HepG2 (cell line): ENCODE results near the gene PLP1. TPM values are rescaled to one million over a fixed set of nuclear protein-coding genes. Genes with fewer than 3 reads are reported as not detected.

ENCODE experiments used
- ATAC-seq: fragments of 200-7000 bp; cut with Tn5 transposase; 3 replicates; pipeline ENCODE4 v1.9.1; 2020; ENCODE audit warnings: mild to moderate bottlenecking, moderate library complexity
- BruUV-seq: library from RNA; stranded (reverse); fragments of 400-500 nt; replicated peaks from 2 replicates; lab custom pipeline; 2021; lab: Mats Ljungman, UMichigan
- CTCF ChIA-PET: fragments of 300-600 bp; formaldehyde crosslinking; extraction: SDS; loops from one replicate; lab custom pipeline; 2021; ENCODE audit warnings: low total read pairs, inconsistent platforms, low intra/inter-chr PET ratio; lab: Yijun Ruan, JAX
- POLR2A ChIA-PET: fragments of 350-600 bp; sonication (Branson Sonifier 250); formaldehyde crosslinking; loops from one replicate; lab custom pipeline; 2020; ENCODE audit warnings: antibody characterized with exemption, inconsistent platforms; lab: Yijun Ruan, JAX
- DNase-seq: peaks from one replicate; pipeline ENCODE4 v3.0.0-alpha.2; 2015; ENCODE audit warnings: low spot score
- FAIRE-seq: peaks from 3 replicates; lab custom pipeline; 2011; peaks lifted over from hg19 to GRCh38; lab: Jason Lieb, UNC
- H2AFZ ChIP-seq: one replicate; pipeline ENCODE4 v1.6.1; 2011; ENCODE audit warnings: low read length, inconsistent platforms
- H3K27ac ChIP-seq: fragments of 300-600 bp; 3 replicates; pipeline ENCODE4 v1.8.0; 2011; ENCODE audit warnings: mixed run types, mild to moderate bottlenecking, mixed read lengths, low read length, inconsistent platforms; ENCODE audit not compliant: insufficient read depth; ENCODE audit errors: extremely low read length
- H3K27me3 ChIP-seq, 2 experiments: fragments of 200-600 bp in 1 of 2; 2 replicates in 1 of 2; 3 replicates in 1 of 2; pipeline versions ENCODE4 v1.6.0 to v1.8.0; 2011; ENCODE audit warnings: low read length in 2 of 2, mild to moderate bottlenecking in 2 of 2, moderate library complexity in 2 of 2, inconsistent platforms in 1 of 2; ENCODE audit not compliant: insufficient read depth in 2 of 2, control insufficient read depth in 1 of 2
- H3K36me3 ChIP-seq, 2 experiments: fragments of 200-600 bp in 1 of 2; replicated peaks in 1 of 2; 2 replicates in 1 of 2; 3 replicates in 1 of 2; pipeline versions ENCODE4 v1.5.1 to v1.8.0; 2011; ENCODE audit warnings: low read length in 2 of 2, inconsistent platforms in 1 of 2; ENCODE audit not compliant: insufficient read depth in 2 of 2, control insufficient read depth in 1 of 2
- H3K4me1 ChIP-seq: 2 replicates; pipeline ENCODE4 v1.5.1; 2012; ENCODE audit warnings: low read length, inconsistent platforms; ENCODE audit not compliant: insufficient read depth
- H3K4me2 ChIP-seq: 2 replicates; pipeline ENCODE4 v1.6.0; 2011; ENCODE audit warnings: low read depth, low read length, inconsistent platforms
- H3K4me3 ChIP-seq, 3 experiments: fragments of 200-600 bp in 1 of 3; sonication (generic), shearing (Covaris generic) in 1 of 3; replicated peaks in 1 of 3; 2 replicates each; pipeline ENCODE4 v1.5.1; 2011 to 2016; ENCODE audit warnings: low read length in 3 of 3, inconsistent platforms in 2 of 3, low read depth in 2 of 3, mild to moderate bottlenecking in 2 of 3, control low read depth in 1 of 3, mixed read lengths in 1 of 3; ENCODE audit not compliant: insufficient read depth in 1 of 3
- H3K79me2 ChIP-seq: one replicate; pipeline ENCODE4 v1.6.1; 2011; ENCODE audit warnings: low read length, inconsistent platforms; ENCODE audit not compliant: insufficient read depth
- H3K9ac ChIP-seq: 2 replicates; pipeline ENCODE4 v1.6.0; 2011; ENCODE audit warnings: mild to moderate bottlenecking, low read depth, low read length, inconsistent platforms; ENCODE audit not compliant: insufficient read depth
- H3K9me3 ChIP-seq: 2 replicates; pipeline ENCODE4 v1.5.1; 2012; ENCODE audit warnings: mild to moderate bottlenecking, low read length
- H4K20me1 ChIP-seq: 2 replicates; pipeline ENCODE4 v1.6.0; 2011; ENCODE audit warnings: inconsistent platforms, mild to moderate bottlenecking, low read length, moderate library complexity; ENCODE audit not compliant: insufficient read depth
- BRCA1 ChIP-seq: sonication (generic); formaldehyde crosslinking; IDR thresholded peaks from 2 replicates; pipeline ENCODE4 v1.4.0; 2020; ENCODE audit warnings: missing genetic modification reagents
- CBX1 ChIP-seq: IDR thresholded peaks from one replicate; pipeline ENCODE4 v1.6.1; 2016; ENCODE audit warnings: antibody characterized with exemption, low read depth
- EP300 ChIP-seq, 3 experiments: sonication (generic) in 1 of 3; formaldehyde crosslinking in 1 of 3; IDR thresholded peaks; 2 replicates each; pipeline versions ENCODE4 v1.5.1 to v1.6.1; 2011 to 2020; ENCODE audit warnings: low read depth in 2 of 3, low read length in 2 of 3, borderline replicate concordance in 1 of 3, improper control_type of control experiment in 1 of 3, mild to moderate bottlenecking in 1 of 3, missing genetic modification reagents in 1 of 3, moderate library complexity in 1 of 3
- FOXJ3 ChIP-seq: sonication (generic); formaldehyde crosslinking; IDR thresholded peaks from 2 replicates; pipeline ENCODE4 v1.4.0; 2020; ENCODE audit warnings: missing genetic modification reagents, mild to moderate bottlenecking, borderline replicate concordance
- HNF4G ChIP-seq, 2 experiments: sonication (generic) in 1 of 2; formaldehyde crosslinking in 1 of 2; IDR thresholded peaks; 2 replicates each; pipeline versions ENCODE4 v1.4.0 to v1.6.1; 2011 to 2020; ENCODE audit warnings: borderline replicate concordance in 2 of 2, low read depth in 2 of 2, mild to moderate bottlenecking in 2 of 2, low read length in 1 of 2, missing genetic modification reagents in 1 of 2, moderate library complexity in 1 of 2
- KDM6A ChIP-seq: IDR thresholded peaks from 2 replicates; pipeline ENCODE4 v1.6.1; 2016; ENCODE audit warnings: low read depth
- ZBTB38 ChIP-seq: sonication (generic); formaldehyde crosslinking; IDR thresholded peaks from 2 replicates; pipeline ENCODE4 v1.5.1; 2020; ENCODE audit warnings: mild to moderate bottlenecking, missing genetic modification reagents
- ZNF251 ChIP-seq: sonication (generic); formaldehyde crosslinking; IDR thresholded peaks from 2 replicates; pipeline ENCODE4 v1.9.0; 2021; ENCODE audit warnings: mild to moderate bottlenecking, missing genetic modification reagents
- WGBS: methylation state at CpG from one replicate; pipeline ENCODE4 v1.1.6; 2017; ENCODE audit warnings: low lambda C conversion rate; 5-methylcytosine and 5-hydroxymethylcytosine counted together
- in situ Hi-C: cut with HindIII; loops from 2 replicates; pipeline ENCODE4 v1.10.0; 2017; ENCODE audit warnings: low pct_unique_long_range_greater_than_20kb; ENCODE audit not compliant: extremely low pct_ligation_motif_present
- intact Hi-C: fragments of 100-400 bp; cut with micrococcal nuclease; formaldehyde crosslinking; loops from one replicate; pipeline ENCODE4 v1.10.0; 2022; ENCODE audit not compliant: unreplicated experiment
- polyA plus RNA-seq, 8 experiments: library from polyadenylated mRNA; depleted of rRNA in 3 of 8; stranded (reverse) in 7 of 8; unstranded in 1 of 8; fragments of >200 nt; fragmentation: Illumina TruSeq in 4 of 8; extraction: Trizol in 4 of 8; gene quantifications; 2 replicates each; pipeline versions ENCODE4 v1.2.1 to v1.2.3, GENCODE V29; 2011 to 2016; ENCODE audit warnings: low read depth in 4 of 8, missing spikeins in 1 of 8, mixed read lengths in 1 of 8; ENCODE audit not compliant: insufficient read depth in 1 of 8
- total RNA-seq, 5 experiments: library from RNA; depleted of rRNA; stranded (reverse); fragments of >200 nt; fragmentation: Illumina TruSeq; extraction: Trizol; gene quantifications; 2 replicates each; pipeline ENCODE4 v1.2.3, GENCODE V29; 2016; ENCODE audit warnings: low read depth in 1 of 5
- TF ChIP-seq, protein P1 (sequence below): sonication (generic); formaldehyde crosslinking; IDR thresholded peaks from 2 replicates; pipeline ENCODE4 v1.5.0; 2020; ENCODE audit warnings: missing genetic modification reagents

PLP1 gene
- total and polyA plus RNA-seq, 2 of the 13 experiments (the other 11 are each of a cell fraction or from before 2014, with no cell fraction given), result 0.15 to 0.27 TPM

- no TSS peak for BruUV-seq
- H2AFZ ChIP-seq, result no peak overlapping the region
- CTCF ChIA-PET, result no interaction called here
- no peaks in the 10 kb centered on the region for H3K9me3 ChIP-seq
- no peak overlapping the region for H3K27ac ChIP-seq
- intact Hi-C loops, result no loop called here
- no peaks in the 10 kb centered on the region for H3K36me3 ChIP-seq
- no peaks in the 10 kb centered on the region for H4K20me1 ChIP-seq
- H3K4me2 ChIP-seq, result no peak overlapping the region
- DNase-seq, result no peak
- ATAC-seq, result no peak
- in situ Hi-C loops, result no loop called here
- TF ChIP-seq FOXJ3 (CRISPR knock-in tag) (no peak), EP300 (IDR thresholded peaks at IDR 0.05; ENCODE audit: low read depth in 2 of 2, low read length in 2 of 2) (no peak), EP300 (CRISPR knock-in tag; IDR thresholded peaks at IDR 0.05; ENCODE audit: borderline replicate concordance) (no peak), ZNF251 (CRISPR knock-in tag) (no peak), BRCA1 (CRISPR knock-in tag) (no peak)
- TF ChIP-seq, protein P1, sequence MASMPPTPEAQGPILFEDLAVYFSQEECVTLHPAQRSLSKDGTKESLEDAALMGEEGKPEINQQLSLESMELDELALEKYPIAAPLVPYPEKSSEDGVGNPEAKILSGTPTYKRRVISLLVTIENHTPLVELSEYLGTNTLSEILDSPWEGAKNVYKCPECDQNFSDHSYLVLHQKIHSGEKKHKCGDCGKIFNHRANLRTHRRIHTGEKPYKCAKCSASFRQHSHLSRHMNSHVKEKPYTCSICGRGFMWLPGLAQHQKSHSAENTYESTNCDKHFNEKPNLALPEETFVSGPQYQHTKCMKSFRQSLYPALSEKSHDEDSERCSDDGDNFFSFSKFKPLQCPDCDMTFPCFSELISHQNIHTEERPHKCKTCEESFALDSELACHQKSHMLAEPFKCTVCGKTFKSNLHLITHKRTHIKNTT (CRISPR knock-in tag), result no peak
- WGBS, result 0% methylated on average over 1 of the region's 4 CpGs
- no peak overlapping the region for H3K4me3 ChIP-seq
- H3K27me3 ChIP-seq, result peaks cover 1 to 5% of the 10 kb centered on the region in 2 experiments; a peak in 1 of 5 replicates
- no peaks in the 10 kb centered on the region for H3K79me2 ChIP-seq
- POLR2A ChIA-PET, result no interaction called here
- no peaks in the 10 kb centered on the region for H3K4me1 ChIP-seq
- FAIRE-seq, result no peak
- H3K9ac ChIP-seq, result no peak overlapping the region
These were observed 14.6 kb downstream of the PLP1 start for GRCh38 chrX:103791228-103791627.

- H3K79me2 ChIP-seq, result no peaks in the 10 kb centered on the region
- FAIRE-seq (no peak), DNase-seq (no peak), ATAC-seq (no peak)
- no TSS peak for BruUV-seq
- ChIA-PET CTCF (no interaction called here), POLR2A (no interaction called here)
- no peak overlapping the region for H2AFZ ChIP-seq
- no peaks in the 10 kb centered on the region for H3K4me1 ChIP-seq
- H3K9ac ChIP-seq, result no peak overlapping the region
- in situ Hi-C loops (no loop called here), intact Hi-C loops (no loop called here)
- H3K27me3 ChIP-seq, result peaks cover 1 to 5% of the 10 kb centered on the region in 2 experiments; a peak in 1 of 5 replicates
- H4K20me1 ChIP-seq, result no peaks in the 10 kb centered on the region
- H3K27ac ChIP-seq, result no peak overlapping the region
- H3K9me3 ChIP-seq, result no peaks in the 10 kb centered on the region
- no peaks in the 10 kb centered on the region for H3K36me3 ChIP-seq
- TF ChIP-seq CBX1 (no peak), KDM6A (CRISPR knock-in tag) (no peak), ZBTB38 (no peak), HNF4G (IDR thresholded peaks at IDR 0.05; ENCODE audit: borderline replicate concordance, low read depth, low read length) (no peak), HNF4G (CRISPR knock-in tag; IDR thresholded peaks at IDR 0.05; ENCODE audit: borderline replicate concordance, low read depth) (no peak)
- H3K4me3 ChIP-seq, result no peak overlapping the region
- no peak overlapping the region for H3K4me2 ChIP-seq
- WGBS, result 3% methylated on average over 2 of the region's 2 CpGs
These were observed 15.3 kb downstream of the PLP1 start for GRCh38 chrX:103791826-103792485.
